Myocyte (in vitro differentiated cells): ENCODE results near the gene SLC30A3. TPM values are rescaled to one million over a fixed set of nuclear protein-coding genes. Genes with fewer than 3 reads are reported as not detected.

Experiments used
- DNase-seq: peaks from one replicate; pipeline ENCODE4 v3.0.0-alpha.2; 2012; ENCODE audit warnings: low read depth
- total RNA-seq: library from RNA; depleted of rRNA; stranded (reverse); fragments of >200 nt; gene quantifications from 2 replicates; pipeline ENCODE4 v1.2.3, GENCODE V29; 2014

SLC30A3 gene
- total RNA-seq, 1 donor from 2014 or later = 0.03 TPM

DNA sequence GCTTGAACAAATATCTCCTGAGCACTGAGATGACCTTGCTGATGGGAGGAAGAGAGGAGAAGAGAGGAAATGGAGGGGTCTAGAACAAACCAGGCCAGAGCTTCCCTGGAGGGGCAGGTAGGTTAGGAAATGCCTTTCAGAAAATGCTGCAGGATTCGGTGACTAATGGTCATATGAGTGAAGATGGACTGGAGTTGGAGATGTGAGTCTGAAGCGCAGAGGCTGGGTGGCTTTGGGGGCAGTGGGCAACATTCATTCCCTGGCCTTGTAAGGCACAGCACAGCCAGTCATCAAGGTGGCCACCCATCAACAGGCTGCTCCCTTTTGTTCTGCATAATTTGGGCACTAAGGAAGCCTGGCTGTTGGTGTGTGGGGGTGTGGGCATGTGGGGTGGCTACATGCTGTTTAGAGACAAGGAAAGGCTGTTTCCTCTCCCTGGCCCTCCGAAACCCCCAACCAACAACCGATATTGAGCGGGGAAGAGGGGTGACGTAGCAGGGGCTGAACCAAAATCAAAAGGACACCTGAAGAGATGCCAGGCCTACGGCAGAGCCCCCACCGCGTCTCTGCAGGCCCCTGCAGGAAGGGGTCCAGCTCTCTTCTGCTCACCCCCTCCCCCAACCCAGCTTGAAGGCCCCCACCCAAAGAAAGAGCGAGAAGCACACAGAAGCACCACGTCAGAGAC is 1.5 kb downstream of the SLC30A3 start:
- DNase-seq = no peak

DNA sequence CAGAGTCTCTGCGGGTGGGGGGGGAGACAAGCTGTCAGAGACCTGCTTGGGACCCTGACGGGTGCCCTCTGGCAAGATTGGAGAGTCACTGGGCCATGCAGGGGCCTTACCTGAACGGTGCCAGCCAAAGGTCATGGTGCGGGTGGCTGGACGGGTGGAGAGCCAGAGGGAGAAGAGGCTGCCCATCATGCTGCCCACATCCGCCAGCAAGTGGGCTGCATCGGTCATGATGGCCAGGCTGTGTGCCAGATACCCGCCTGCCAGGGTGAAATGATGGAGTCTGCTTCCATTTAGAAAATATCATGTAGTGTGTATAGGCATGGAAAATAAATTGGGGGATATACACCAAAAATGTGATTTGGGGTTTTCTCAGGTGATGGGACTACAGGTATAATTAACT is 4.8 kb downstream of the SLC30A3 start:
- DNase-seq = no peak

DNA sequence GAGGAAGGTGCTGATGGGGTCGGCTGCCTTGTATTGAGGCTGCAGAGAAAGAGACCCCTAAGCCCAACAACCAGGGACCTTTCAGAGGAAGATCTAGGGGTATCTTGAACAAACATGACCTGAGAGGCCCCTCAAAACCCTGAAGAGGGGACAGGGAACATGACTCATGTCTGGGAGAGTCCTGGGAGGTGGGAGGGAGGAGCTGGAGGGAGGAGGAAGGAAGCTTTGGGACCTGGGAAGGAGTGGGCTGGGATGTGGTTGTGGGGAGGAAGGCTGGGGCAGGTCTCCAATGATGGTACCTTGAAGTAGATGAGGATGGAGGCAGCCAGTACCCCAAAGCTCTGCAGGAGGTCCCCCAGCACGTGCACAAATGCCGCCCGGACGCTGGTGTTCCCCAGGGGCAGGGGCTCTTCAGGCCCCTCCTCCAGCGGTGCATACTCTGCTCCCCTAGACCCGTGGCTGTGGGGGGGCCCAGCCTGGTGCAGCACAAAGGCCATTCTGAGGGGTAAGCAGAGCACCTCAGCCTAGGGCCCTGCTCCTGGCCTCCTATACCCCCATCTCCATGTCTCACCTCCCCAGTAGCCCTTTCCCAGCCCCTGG is 5.9 kb downstream of the SLC30A3 start:
- no peak for DNase-seq

DNA sequence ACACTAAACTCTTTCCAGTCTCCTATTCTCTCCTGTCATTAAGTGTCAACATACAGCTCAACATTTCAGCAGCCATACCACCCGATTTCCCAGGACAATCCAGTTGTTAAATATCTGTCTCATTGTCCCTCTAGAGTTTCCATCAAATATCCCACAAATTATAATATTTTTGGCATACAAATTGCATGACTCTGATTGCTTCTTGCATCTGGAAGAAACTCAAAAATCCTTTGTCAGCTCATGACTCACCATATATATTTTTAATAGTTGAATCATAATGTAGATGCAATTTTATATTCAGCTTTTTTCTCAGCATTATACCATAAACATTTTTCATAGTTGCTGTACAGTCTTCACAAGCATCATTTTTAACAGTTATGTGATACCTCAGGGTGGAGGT is 7.2 kb downstream of the SLC30A3 start:
- DNase-seq = no peak

DNA sequence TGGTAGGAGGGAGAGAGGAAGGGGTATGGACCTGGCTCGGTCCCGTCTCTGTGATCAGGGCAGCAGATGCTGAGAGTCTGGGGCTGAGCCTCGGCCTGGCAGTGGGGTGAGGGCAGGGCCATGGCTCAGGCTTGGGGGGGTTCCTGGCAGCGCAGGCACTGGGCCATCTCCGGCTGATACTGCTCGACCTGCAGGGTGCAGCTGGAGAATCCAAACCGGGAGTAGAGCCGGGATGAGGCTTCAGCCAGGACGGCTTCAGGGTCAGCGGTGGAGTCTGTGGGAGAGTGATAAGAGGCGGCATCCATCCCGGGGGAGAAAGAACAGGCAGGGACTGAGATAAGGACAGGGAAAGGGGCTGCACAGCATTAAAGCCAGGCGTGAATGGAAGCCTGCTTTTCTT is 7.7 kb downstream of the SLC30A3 start:
- no peak for DNase-seq

DNA sequence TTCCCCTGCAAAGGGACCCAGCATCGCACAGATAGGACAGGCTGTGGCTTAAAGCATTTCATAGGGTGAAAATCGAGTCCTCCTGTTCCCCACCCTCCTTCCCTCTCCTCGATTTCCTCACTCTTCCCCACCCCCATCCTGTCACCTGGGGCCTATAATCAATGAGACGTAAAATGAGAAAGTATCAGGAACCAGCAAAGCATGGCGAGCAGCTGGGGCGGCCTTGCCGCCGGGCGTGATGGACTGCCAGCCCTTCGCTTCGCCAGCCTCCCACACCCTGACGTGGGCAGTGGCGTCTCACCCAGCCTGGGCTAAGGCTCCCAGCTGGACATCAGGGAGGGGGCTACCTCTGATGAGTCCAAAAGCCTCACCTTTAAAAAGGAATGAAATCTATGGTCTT is 11.1 kb downstream of the SLC30A3 start:
- no peak for DNase-seq

DNA sequence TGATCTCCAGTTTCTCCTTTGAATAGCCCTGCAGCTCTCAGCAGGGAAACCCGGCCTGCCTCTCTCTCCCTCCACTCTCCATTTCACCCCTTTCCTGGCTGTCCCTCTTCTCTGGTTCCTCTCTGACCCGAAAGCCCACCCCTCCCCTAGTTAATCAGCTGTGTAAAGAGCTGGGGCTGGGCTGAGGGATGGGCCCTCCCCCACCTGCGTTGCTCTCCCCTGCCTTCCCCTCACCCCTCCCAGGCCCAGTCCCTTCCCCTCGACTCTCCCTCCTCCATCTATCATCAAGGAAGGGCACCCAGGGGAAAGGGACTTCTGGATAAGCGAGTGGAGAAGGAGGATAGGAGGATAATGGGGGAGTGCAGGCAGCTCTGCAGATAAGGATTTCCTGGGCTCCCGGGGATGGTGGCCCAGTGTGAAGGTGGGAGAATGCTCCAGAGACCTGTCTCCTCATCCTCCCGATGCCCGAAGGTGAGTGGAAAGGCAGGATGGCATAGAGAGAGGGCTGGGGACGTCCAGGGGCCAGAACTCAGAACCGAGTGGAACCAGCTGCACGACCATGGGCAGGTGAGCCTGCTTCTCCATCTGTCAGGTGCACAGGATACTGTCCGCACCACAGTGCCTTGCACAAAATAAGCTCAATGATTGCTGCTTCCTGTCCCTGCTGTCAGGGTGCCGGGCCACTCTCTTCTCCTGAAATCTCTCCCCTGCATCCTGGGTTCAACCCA is 12.0 kb downstream of the SLC30A3 start:
- no peak for DNase-seq

DNA sequence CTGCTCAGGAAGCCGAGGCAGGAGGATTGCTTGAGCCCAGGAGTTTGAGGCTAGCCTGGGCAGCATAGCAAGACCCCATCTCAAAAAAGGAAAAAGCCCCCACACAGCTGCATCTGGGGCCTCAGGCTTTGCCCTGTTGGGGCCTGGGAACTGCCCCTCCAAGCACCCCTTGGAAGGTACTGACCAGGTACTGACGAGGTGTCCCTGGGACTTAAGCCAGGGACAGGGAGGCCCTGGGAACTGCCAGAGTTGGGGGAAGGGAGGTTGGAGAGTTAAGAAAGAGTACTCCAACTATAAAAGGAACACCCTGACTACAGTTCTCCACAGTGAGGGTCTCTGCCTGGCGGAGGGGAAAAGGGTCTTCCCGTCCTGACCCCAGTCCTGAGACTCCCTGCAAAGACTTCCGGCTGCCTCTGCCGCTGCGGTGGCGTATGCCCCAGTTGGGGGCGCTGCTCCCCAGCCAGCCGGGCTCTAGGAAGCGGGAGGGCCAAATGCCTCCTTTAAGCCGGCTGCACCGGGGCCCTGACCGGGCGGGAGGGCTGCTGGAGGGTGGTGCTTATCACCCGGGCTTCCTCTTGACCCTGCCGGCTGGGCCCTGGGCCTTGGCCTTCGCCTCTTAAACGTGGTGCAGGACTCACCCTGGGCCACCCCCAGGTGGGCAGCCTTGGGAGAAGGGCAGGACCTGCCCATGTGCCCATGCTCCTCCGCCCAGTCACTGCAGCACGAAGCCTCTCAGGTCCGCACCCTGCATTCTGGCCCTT is 12.8 kb downstream of the SLC30A3 start:
- peak; percentile 36 for DNase-seq

DNA sequence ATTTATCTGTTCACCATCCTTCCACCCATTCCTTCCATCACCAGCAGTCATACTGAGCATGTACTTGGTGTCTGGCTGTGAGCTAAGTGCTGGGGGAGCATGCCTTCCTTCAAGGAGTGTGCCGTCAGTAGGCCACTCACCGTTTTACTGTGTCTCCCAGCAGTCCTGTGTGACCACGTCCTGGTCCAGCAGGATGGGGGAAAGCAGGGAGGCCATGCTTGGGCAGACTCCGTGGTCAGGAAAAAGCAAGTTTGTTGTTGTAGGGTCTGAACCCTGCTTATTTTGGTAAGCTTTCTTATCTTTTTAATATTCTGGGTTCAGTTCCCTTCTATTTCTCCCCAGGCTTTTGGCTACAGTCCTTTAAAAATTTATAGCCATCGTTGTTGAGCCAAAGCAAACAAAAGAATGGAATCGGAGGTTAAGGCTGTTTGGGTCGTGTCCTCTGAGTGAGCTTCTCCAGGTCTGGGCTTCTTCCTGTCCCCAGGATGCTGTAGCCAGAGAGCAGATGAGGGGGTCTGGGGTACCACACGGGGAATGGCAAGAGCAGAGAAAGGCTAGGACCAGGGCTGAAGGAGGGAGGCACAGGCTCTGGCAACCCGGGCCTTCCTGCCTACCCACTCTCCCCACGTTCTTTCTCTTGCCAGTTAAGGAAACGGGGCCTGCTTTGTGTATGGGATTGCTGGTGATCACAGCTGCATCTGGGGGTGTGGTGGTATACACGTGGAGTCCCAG is 13.5 kb downstream of the SLC30A3 start:
- DNase-seq = no peak

DNA sequence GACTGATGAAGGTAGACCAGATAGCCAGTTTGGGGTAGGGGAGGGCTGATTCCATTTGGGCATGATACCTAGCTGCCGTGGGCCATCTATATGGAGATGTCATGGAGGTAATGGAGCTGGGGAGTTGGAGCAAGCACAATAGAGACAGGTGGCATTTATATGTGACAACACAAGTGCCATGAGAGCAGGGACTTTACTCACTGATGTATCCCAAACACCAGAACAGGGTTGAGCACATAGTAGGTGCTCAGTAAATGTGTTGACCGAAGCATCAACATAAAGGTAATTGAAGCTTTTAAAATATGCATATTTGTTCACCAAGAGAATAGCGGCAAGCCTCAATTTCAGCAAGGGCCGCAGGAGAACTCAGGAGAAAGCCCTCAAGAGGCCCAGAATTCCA is 15.0 kb downstream of the SLC30A3 start:
- no peak for DNase-seq

DNA sequence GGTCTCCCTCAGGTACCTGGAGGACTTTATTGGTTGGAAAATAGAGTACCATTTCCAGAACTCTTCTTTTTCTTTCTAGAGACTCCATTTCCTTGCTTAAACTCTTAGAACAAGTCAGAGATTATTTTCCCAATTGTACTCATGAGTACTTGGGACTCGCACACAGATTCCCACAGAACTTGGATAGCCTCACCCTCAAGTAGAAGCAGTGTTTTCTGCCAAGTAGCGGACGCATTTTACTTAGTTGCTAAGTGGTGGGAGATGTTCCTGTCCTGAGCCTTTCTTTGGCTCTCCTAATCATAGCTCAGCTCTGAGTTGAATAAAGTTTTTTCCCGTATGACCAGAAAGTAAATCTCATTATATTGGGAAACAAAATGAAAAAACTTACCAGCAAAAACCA is 17.2 kb downstream of the SLC30A3 start:
- no peak for DNase-seq

DNA sequence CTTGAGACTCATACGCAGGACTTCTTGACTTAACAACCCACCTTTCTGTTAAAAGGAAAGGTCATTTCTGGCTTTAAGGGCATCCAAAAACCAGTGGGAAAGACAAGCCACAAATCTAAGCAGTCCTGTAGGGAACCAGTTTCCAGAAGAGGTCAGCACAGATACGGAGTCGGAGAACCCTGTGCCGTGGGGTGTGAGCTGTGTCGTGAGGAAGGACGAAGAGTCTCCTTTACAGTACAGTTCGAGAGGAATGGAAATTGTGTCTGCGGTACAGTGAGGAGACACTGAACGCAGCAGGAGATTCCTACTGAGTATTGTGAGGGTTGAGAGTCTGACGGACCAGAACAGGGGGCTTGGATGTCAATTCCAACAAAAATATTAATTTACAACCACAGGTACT is 17.7 kb downstream of the SLC30A3 start:
- DNase-seq = no peak

DNA sequence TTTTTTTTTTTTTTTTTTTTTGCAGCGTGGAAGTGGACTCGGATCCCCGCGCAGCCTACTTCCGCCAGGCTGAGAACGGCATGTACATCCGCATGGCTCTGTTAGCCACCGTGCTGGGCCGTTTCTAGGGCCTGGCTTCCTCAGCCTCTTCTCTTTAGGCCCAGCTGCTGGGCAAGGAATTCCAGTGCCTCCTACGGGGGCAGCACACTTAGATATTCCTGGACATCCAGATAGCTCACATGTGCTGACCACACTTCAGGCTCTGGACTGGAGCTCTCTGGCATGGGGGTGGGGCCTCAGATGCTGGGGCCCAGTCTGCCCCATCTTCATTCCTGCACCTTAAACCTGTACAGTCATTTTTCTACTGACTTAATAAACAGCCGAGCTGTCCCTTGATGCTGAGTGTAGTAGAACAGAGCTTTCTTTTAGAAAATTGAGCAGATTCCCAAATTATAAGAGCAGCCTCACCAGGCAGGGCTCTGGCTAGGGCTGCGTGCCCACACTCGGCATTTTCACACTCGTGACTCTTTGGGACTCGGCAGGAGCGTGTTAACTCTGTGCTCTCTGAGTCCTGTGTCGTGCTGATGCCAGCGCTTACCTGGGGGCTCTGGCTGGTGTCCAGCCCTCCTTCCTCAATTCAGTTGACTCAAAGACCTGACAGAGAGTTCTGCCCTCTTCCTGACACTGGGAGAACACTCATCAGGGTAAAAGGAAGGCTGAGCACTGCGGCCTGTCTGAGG is 19.3 kb downstream of the SLC30A3 start:
- peak; percentile 72 for DNase-seq

DNA sequence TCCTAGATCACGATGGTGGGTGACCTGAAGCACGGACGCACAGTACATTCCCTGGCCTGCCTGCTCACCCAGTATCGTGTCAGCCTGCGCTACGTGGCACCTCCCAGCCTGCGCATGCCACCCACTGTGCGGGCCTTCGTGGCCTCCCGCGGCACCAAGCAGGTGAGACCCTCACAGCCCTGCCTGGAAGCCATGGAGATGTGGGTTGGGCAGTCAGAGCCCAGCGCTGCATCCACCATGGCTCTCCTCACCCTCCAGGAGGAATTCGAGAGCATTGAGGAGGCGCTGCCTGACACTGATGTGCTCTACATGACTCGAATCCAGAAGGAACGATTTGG is 20.3 kb downstream of the SLC30A3 start:
- no peak for DNase-seq

DNA sequence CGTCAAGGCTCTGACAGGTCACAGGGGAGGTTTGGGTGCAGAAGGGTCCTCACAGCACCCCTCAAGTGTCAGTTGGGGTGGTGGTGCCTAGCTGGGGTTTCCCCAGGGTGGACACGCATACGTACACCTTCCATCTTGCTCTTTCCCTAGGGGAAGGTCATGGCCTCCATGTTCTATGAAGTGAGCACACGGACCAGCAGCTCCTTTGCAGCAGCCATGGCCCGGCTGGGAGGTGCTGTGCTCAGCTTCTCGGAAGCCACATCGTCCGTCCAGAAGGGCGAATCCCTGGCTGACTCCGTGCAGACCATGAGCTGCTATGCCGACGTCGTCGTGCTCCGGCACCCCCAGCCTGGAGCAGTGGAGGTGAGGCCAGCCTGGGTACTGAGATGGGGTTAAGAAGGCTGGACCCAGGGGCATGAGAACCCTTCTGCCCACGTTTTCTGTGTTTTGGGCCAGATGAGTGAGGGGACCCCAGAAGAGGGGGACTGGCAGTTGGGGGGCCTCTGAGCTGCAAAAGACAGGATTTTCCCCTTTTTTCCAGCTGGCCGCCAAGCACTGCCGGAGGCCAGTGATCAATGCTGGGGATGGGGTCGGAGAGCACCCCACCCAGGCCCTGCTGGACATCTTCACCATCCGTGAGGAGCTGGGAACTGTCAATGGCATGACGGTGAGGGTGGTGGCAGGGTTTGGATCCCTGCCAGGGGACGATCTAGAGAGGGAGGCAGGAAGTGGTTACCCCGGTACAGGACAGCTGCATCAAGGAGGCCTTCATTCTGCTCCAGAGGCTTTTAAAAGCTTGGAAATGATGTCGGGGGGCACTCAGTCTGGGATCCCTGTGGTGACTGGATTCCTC is 20.9 kb downstream of the SLC30A3 start:
- peak; percentile 71 for DNase-seq

DNA sequence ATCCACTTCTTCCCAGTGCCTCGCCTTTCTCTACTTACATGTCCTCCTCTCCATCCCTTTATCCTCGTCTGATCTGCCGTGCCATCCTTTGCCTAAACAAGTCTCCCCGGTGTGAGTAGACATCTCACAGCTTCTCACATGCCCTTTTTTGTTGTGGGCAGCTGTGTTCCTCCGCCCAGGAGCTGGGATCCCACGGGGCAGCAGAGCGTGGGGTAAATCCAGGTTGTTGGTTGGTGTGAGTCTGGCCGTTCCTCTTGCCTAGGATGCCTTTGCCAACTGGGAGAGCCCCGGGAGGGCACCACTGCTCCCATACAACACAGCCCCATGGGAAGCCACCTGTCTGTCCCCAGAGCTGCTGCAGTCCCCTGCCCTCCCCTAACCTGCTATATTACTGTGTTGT is 22.4 kb downstream of the SLC30A3 start:
- no peak for DNase-seq

DNA sequence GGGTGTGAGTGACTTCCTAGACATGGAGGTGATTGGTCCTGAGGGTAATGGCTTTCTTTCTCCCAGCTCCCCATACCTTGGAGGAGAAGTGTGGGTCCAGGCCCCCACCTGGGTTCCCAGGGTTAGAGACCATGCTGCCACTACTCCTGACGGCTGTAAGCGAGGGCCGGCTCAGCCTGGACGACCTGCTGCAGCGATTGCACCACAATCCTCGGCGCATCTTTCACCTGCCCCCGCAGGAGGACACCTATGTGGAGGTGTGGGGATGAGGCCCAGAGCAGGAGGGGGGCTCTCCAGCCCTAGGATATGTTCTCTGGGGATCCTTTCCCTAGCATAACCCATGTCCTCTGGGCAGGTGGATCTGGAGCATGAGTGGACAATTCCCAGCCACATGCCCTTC is 23.9 kb downstream of the SLC30A3 start:
- no peak for DNase-seq

DNA sequence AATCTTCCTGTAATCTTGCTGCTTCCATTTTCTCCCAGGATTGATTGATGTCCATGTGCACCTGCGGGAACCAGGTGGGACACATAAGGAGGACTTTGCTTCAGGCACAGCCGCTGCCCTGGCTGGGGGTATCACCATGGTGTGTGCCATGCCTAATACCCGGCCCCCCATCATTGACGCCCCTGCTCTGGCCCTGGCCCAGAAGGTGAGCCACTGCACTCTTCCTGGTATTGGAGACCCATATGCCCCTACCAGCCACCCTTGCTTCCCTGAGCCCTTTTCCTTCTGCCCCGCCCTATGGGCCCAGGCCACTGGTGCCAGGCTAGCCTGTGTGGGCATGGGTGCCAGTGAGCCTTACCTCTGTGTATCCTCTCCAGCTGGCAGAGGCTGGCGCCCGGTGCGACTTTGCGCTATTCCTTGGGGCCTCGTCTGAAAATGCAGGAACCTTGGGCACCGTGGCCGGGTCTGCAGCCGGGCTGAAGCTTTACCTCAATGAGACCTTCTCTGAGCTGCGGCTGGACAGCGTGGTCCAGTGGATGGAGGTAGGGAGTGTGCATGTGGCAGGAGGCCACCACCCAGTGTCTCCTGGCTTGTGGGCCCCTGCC is 25.4 kb downstream of the SLC30A3 start:
- DNase-seq = no peak

DNA sequence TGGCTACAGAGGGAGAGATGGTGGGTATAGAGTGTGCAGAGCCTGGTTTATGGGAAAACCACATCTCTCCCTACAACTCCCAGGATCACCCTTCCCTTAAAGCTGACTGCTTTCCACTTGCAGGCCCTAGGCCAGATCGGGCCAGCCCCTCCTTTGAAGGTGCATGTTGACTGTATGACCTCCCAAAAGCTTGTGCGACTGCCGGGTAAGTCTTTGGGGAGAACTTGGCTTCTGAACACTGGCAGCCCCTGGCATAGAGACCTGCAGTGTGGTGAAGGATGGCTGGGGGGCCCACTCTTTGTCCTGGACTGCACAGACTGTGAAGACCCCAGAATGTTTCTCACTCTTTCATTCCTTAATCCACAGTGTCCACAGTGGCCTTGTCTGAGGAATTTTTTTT is 26.2 kb downstream of the SLC30A3 start:
- no peak for DNase-seq
